ES-I3 (cell line): ENCODE measurements around the gene CALN1.

Experiments used
- H3K36me3 ChIP-seq: 2 replicates; pipeline ENCODE4 v1.6.1; 2013; ENCODE audit warnings: mild to moderate bottlenecking, low read length, control low read depth, moderate library complexity; ENCODE audit not compliant: insufficient read depth
- H3K4me1 ChIP-seq: 2 replicates; pipeline ENCODE4 v1.6.1; 2013; ENCODE audit warnings: mild to moderate bottlenecking, control low read depth, low read length; ENCODE audit not compliant: insufficient read depth
- H3K9ac ChIP-seq: 2 replicates; pipeline ENCODE4 v1.6.1; 2013; ENCODE audit warnings: low read depth, mild to moderate bottlenecking, low read length, moderate library complexity
- H3K9me3 ChIP-seq: 2 replicates; pipeline ENCODE4 v1.6.1; 2013; ENCODE audit warnings: mild to moderate bottlenecking, low read length, moderate library complexity; ENCODE audit not compliant: control insufficient read depth, insufficient read depth

Gene CALN1

GRCh38 chr7:72118366-72118765 lies 293.8 kb downstream of the CALN1 start:
- Histone ChIP-seq H3K36me3 (no peaks in the 10 kb centered on the region), H3K9ac (no peak overlapping the region), H3K9me3 (no peaks in the 10 kb centered on the region; the same call in 1 of the 2 replicates), H3K4me1 (no peaks in the 10 kb centered on the region)

GRCh38 chr7:72114129-72114528 lies 298.0 kb downstream of the CALN1 start:
- Histone ChIP-seq H3K36me3 (no peaks in the 10 kb centered on the region), H3K4me1 (no peaks in the 10 kb centered on the region), H3K9me3 (no peaks in the 10 kb centered on the region), H3K9ac (no peak overlapping the region)

GRCh38 chr7:72112992-72113391 lies 299.1 kb downstream of the CALN1 start:
- no peaks in the 10 kb centered on the region for H3K4me1 ChIP-seq
- H3K9me3 ChIP-seq, result 0 out of 2 replicates have a peak, but pooled peaks cover under 1% of the 10 kb centered on the region
- H3K9ac ChIP-seq, result no peak overlapping the region
- H3K36me3 ChIP-seq, result no peaks in the 10 kb centered on the region

- Histone ChIP-seq H3K9ac (no peak overlapping the region), H3K9me3 (0 out of 2 replicates have a peak, but pooled peaks cover 2% of the 10 kb centered on the region), H3K4me1 (no peaks in the 10 kb centered on the region), H3K36me3 (no peaks in the 10 kb centered on the region)
Measured at GRCh38 chr7:72112530-72112929, 299.6 kb downstream of the CALN1 start.

- Histone ChIP-seq H3K9me3 (0 out of 2 replicates have a peak, but pooled peaks cover 2% of the 10 kb centered on the region), H3K4me1 (no peaks in the 10 kb centered on the region), H3K36me3 (no peaks in the 10 kb centered on the region), H3K9ac (no peak overlapping the region)
Measured at GRCh38 chr7:72111086-72111485, 301.1 kb downstream of the CALN1 start.

GRCh38 chr7:72109566-72109965 lies 302.6 kb downstream of the CALN1 start:
- 0 out of 2 replicates have a peak, but pooled peaks cover 2% of the 10 kb centered on the region for H3K9me3 ChIP-seq
- no peaks in the 10 kb centered on the region for H3K36me3 ChIP-seq
- no peak overlapping the region for H3K9ac ChIP-seq
- no peaks in the 10 kb centered on the region for H3K4me1 ChIP-seq

GRCh38 chr7:72106405-72106804 lies 305.7 kb downstream of the CALN1 start:
- H3K36me3 ChIP-seq, result no peaks in the 10 kb centered on the region
- 0 out of 2 replicates have a peak, but pooled peaks cover 2% of the 10 kb centered on the region for H3K9me3 ChIP-seq
- no peak overlapping the region for H3K9ac ChIP-seq
- no peaks in the 10 kb centered on the region for H3K4me1 ChIP-seq

GRCh38 chr7:72101444-72101843 lies 310.7 kb downstream of the CALN1 start:
- Histone ChIP-seq H3K9ac (no peak overlapping the region), H3K4me1 (no peaks in the 10 kb centered on the region), H3K36me3 (no peaks in the 10 kb centered on the region), H3K9me3 (no peaks in the 10 kb centered on the region)

- H3K9me3 ChIP-seq, result no peaks in the 10 kb centered on the region
- no peaks in the 10 kb centered on the region for H3K36me3 ChIP-seq
- H3K4me1 ChIP-seq, result no peaks in the 10 kb centered on the region
- H3K9ac ChIP-seq, result no peak overlapping the region
Measured at GRCh38 chr7:72099784-72100183, 312.4 kb downstream of the CALN1 start.

GRCh38 chr7:72098807-72099580 lies 313.1 kb downstream of the CALN1 start:
- Histone ChIP-seq H3K9ac (no peak overlapping the region), H3K36me3 (no peaks in the 10 kb centered on the region), H3K9me3 (no peaks in the 10 kb centered on the region), H3K4me1 (no peaks in the 10 kb centered on the region)

- H3K36me3 ChIP-seq, result no peaks in the 10 kb centered on the region
- no peaks in the 10 kb centered on the region for H3K4me1 ChIP-seq
- no peaks in the 10 kb centered on the region for H3K9me3 ChIP-seq
- no peak overlapping the region for H3K9ac ChIP-seq
Measured at GRCh38 chr7:72097226-72097625, 314.9 kb downstream of the CALN1 start.

- Histone ChIP-seq H3K36me3 (no peaks in the 10 kb centered on the region), H3K4me1 (no peaks in the 10 kb centered on the region), H3K9me3 (no peaks in the 10 kb centered on the region), H3K9ac (no peak overlapping the region)
Measured at GRCh38 chr7:72092769-72093168, 319.4 kb downstream of the CALN1 start.

GRCh38 chr7:72087926-72088325 lies 324.2 kb downstream of the CALN1 start:
- no peaks in the 10 kb centered on the region for H3K4me1 ChIP-seq
- no peaks in the 10 kb centered on the region for H3K36me3 ChIP-seq
- H3K9ac ChIP-seq, result no peak overlapping the region
- H3K9me3 ChIP-seq, result no peaks in the 10 kb centered on the region

- H3K4me1 ChIP-seq, result no peaks in the 10 kb centered on the region
- no peak overlapping the region for H3K9ac ChIP-seq
- H3K9me3 ChIP-seq, result no peaks in the 10 kb centered on the region
- H3K36me3 ChIP-seq, result no peaks in the 10 kb centered on the region
Measured at GRCh38 chr7:72080865-72081510, 331.1 kb downstream of the CALN1 start.

- no peaks in the 10 kb centered on the region for H3K36me3 ChIP-seq
- H3K4me1 ChIP-seq, result no peaks in the 10 kb centered on the region
- no peak overlapping the region for H3K9ac ChIP-seq
- no peaks in the 10 kb centered on the region for H3K9me3 ChIP-seq
Measured at GRCh38 chr7:72080341-72080766, 331.8 kb downstream of the CALN1 start.
